DND-41 (cell line): Measurements from ENCODE around the gene NDUFB11.

ENCODE experiments used
- ATAC-seq: fragments of 200-7000 bp; cut with Tn5 transposase; 3 replicates; pipeline ENCODE4 v1.9.1; 2021; ENCODE audit warnings: low read depth; ENCODE audit not compliant: insufficient read depth
- DNase-seq: peaks from one replicate; pipeline ENCODE4 v3.0.0-alpha.2; 2020
- H2AFZ ChIP-seq: 2 replicates; pipeline ENCODE4 v1.6.0; 2012; ENCODE audit warnings: low read depth, low read length
- H3K27ac ChIP-seq: 2 replicates; pipeline ENCODE4 v1.5.1; 2012; ENCODE audit warnings: low read length, inconsistent platforms
- H3K27me3 ChIP-seq: fragments of 200-600 bp; sonication (generic); 2 replicates; pipeline ENCODE4 v1.6.0; 2012; ENCODE audit warnings: low read length, mild to moderate bottlenecking, inconsistent platforms; ENCODE audit not compliant: insufficient read depth, poor library complexity
- H3K36me3 ChIP-seq: 2 replicates; pipeline ENCODE4 v1.5.1; 2012; ENCODE audit warnings: low read length, inconsistent platforms; ENCODE audit not compliant: insufficient read depth
- H3K4me1 ChIP-seq: 2 replicates; pipeline ENCODE4 v1.5.1; 2012; ENCODE audit warnings: mild to moderate bottlenecking, low read length; ENCODE audit not compliant: insufficient read depth
- H3K4me2 ChIP-seq: 2 replicates; pipeline ENCODE4 v1.6.0; 2012; ENCODE audit warnings: mild to moderate bottlenecking, moderate library complexity, low read length, inconsistent platforms; ENCODE audit not compliant: insufficient read depth
- H3K4me3 ChIP-seq, 2 experiments: fragments of 200-600 bp in 1 of 2; shearing (Covaris generic) in 1 of 2; 2 replicates each; pipeline ENCODE4 v1.5.1; 2012 to 2016; ENCODE audit warnings: inconsistent platforms in 2 of 2, low read length in 2 of 2, mild to moderate bottlenecking in 2 of 2, low read depth in 1 of 2, moderate library complexity in 1 of 2
- H3K79me2 ChIP-seq: 2 replicates; pipeline ENCODE4 v1.6.0; 2012; ENCODE audit warnings: low read length, inconsistent platforms; ENCODE audit not compliant: insufficient read depth
- H3K9ac ChIP-seq: 2 replicates; pipeline ENCODE4 v1.6.0; 2012; ENCODE audit warnings: low read depth, mild to moderate bottlenecking, inconsistent platforms, low read length, moderate library complexity
- H3K9me3 ChIP-seq: 2 replicates; pipeline ENCODE4 v1.5.1; 2012; ENCODE audit warnings: low read length, moderate library complexity, mild to moderate bottlenecking, inconsistent platforms; ENCODE audit not compliant: insufficient read depth, severe bottlenecking
- H4K20me1 ChIP-seq: 2 replicates; pipeline ENCODE4 v1.6.0; 2012; ENCODE audit warnings: low read length; ENCODE audit not compliant: insufficient read depth
- CTCF ChIP-seq: IDR thresholded peaks from 2 replicates; pipeline ENCODE4 v1.5.1; 2012; ENCODE audit warnings: borderline replicate concordance, low read length, moderate library complexity, mild to moderate bottlenecking; ENCODE audit not compliant: poor library complexity, severe bottlenecking; ENCODE audit errors: extremely low read depth
- EZH2 ChIP-seq: IDR thresholded peaks from 3 replicates; pipeline ENCODE4 v1.6.1; 2012; ENCODE audit warnings: borderline replicate concordance, low read depth, mild to moderate bottlenecking, moderate library complexity, low read length, inconsistent platforms; ENCODE audit not compliant: severe bottlenecking

Gene NDUFB11

GRCh38 chrX:47156611-47157520 lies 12.4 kb upstream of the NDUFB11 start:
- DNase-seq (no peak), ATAC-seq (no peak)
- H3K36me3 ChIP-seq, result peaks cover 47% of the 10 kb centered on the region
- H3K79me2 ChIP-seq, result peaks cover 90% of the 10 kb centered on the region
- no peaks in the 10 kb centered on the region for H3K4me1 ChIP-seq
- H3K4me2 ChIP-seq, result no peak overlapping the region
- no peaks in the 10 kb centered on the region for H3K27me3 ChIP-seq
- no peak overlapping the region for H3K27ac ChIP-seq
- no peak overlapping the region for H3K4me3 ChIP-seq
- TF ChIP-seq CTCF (no peak), EZH2 (no peak)
- peaks cover 31% of the 10 kb centered on the region for H4K20me1 ChIP-seq
- no peak overlapping the region for H3K9ac ChIP-seq
- no peak overlapping the region for H2AFZ ChIP-seq
- H3K9me3 ChIP-seq, result no peaks in the 10 kb centered on the region

GRCh38 chrX:47151435-47151834 lies 6.9 kb upstream of the NDUFB11 start:
- H3K9ac ChIP-seq, result no peak overlapping the region
- H3K79me2 ChIP-seq, result peaks cover 90% of the 10 kb centered on the region
- no peak for TF ChIP-seq EZH2
- no peak for TF ChIP-seq CTCF
- peaks cover 53% of the 10 kb centered on the region for H3K36me3 ChIP-seq
- no peak overlapping the region for H3K4me3 ChIP-seq
- ATAC-seq (no peak), DNase-seq (no peak)
- H3K27ac ChIP-seq, result no peak overlapping the region
- peaks cover 25% of the 10 kb centered on the region for H4K20me1 ChIP-seq
- no peak overlapping the region for H2AFZ ChIP-seq
- H3K4me2 ChIP-seq, result no peak overlapping the region
- H3K27me3 ChIP-seq, result no peaks in the 10 kb centered on the region
- no peaks in the 10 kb centered on the region for H3K9me3 ChIP-seq
- peaks cover 15% of the 10 kb centered on the region for H3K4me1 ChIP-seq

- peaks cover 90% of the 10 kb centered on the region for H3K79me2 ChIP-seq
- H3K4me2 ChIP-seq, result no peak overlapping the region
- H3K9me3 ChIP-seq, result no peaks in the 10 kb centered on the region
- H3K27me3 ChIP-seq, result no peaks in the 10 kb centered on the region
- DNase-seq (no peak), ATAC-seq (no peak)
- H2AFZ ChIP-seq, result no peak overlapping the region
- H3K9ac ChIP-seq, result no peak overlapping the region
- H3K4me3 ChIP-seq, result no peak overlapping the region
- H3K27ac ChIP-seq, result no peak overlapping the region
- TF ChIP-seq EZH2, result no peak
- no peak for TF ChIP-seq CTCF
- peaks cover 21% of the 10 kb centered on the region for H3K4me1 ChIP-seq
- H4K20me1 ChIP-seq, result peaks cover 27% of the 10 kb centered on the region
- peaks cover 46% of the 10 kb centered on the region for H3K36me3 ChIP-seq
Observed at GRCh38 chrX:47148946-47149345, 4.4 kb upstream of the NDUFB11 start.
